Cardiac muscle cell (in vitro differentiated cells and primary cell): Measurements from ENCODE around the gene NOC4L. TPM values are rescaled to one million over a fixed set of nuclear protein-coding genes. Genes with fewer than 3 reads are reported as not detected.

Experiments
- DNase-seq, 2 donors: peaks; one replicate each; pipeline versions ENCODE4 v3.0.0 to v3.0.0-alpha.2; 2010 to 2017; ENCODE audit warnings: low read depth in 1 of 2, low spot score in 1 of 2
- H3K27ac ChIP-seq: fragments of 200-600 bp; sonication (generic); 2 replicates; pipeline ENCODE4 v1.5.1; 2016
- H3K27me3 ChIP-seq: fragments of 200-600 bp; sonication (generic); 2 replicates; pipeline ENCODE4 v1.6.0; 2016; ENCODE audit warnings: control low read depth
- H3K36me3 ChIP-seq: fragments of 200-600 bp; sonication (generic); 2 replicates; pipeline ENCODE4 v1.5.1; 2016; ENCODE audit warnings: control low read depth
- H3K4me1 ChIP-seq: fragments of 200-600 bp; sonication (generic); 2 replicates; pipeline ENCODE4 v1.8.1; 2017; ENCODE audit warnings: low read depth, mild to moderate bottlenecking, mixed run types
- H3K4me3 ChIP-seq: fragments of 200-600 bp; sonication (generic); 2 replicates; pipeline ENCODE4 v1.5.1; 2016; ENCODE audit warnings: mild to moderate bottlenecking
- H3K9me3 ChIP-seq: fragments of 200-600 bp; sonication (generic); 2 replicates; pipeline ENCODE4 v1.5.1; 2017; ENCODE audit warnings: low read depth, mild to moderate bottlenecking, control low read depth
- CTCF ChIP-seq: IDR thresholded peaks from 2 replicates; pipeline ENCODE4 v1.5.1; 2012; ENCODE audit warnings: low read depth, mild to moderate bottlenecking, low read length
- polyA plus RNA-seq: library from polyadenylated mRNA; unstranded; fragments of >200 nt; fragmentation: Nextera tagmentation; extraction: Ambion mirVana; gene quantifications from 2 replicates; pipeline ENCODE4 v1.2.1, GENCODE V29; 2016
- total RNA-seq: library from RNA; depleted of rRNA; stranded (reverse); fragments of >200 nt; gene quantifications from 2 replicates; pipeline ENCODE4 v1.2.3, GENCODE V29; 2016

Gene NOC4L
- total and polyA plus RNA-seq, 2 experiments from 2014 or later = 17.1 to 33.1 TPM

- Histone ChIP-seq H3K36me3 (no peaks in the 10 kb centered on the region), H3K4me3 (no peak overlapping the region), H3K27ac (no peak overlapping the region), H3K27me3 (peaks cover 28% of the 10 kb centered on the region), H3K9me3 (no peaks in the 10 kb centered on the region), H3K4me1 (no peaks in the 10 kb centered on the region)
- no peak for TF ChIP-seq CTCF
- no peak for DNase-seq
These were observed 41.4 kb downstream of the NOC4L start for GRCh38 chr12:132185705-132186104.

- no peaks in the 10 kb centered on the region for H3K4me1 ChIP-seq
- no peak for TF ChIP-seq CTCF
- no peak overlapping the region for H3K4me3 ChIP-seq
- H3K27me3 ChIP-seq = peaks cover 28% of the 10 kb centered on the region
- DNase-seq = no peak
- no peaks in the 10 kb centered on the region for H3K9me3 ChIP-seq
- H3K27ac ChIP-seq = no peak overlapping the region
- H3K36me3 ChIP-seq = no peaks in the 10 kb centered on the region
These were observed 42.1 kb downstream of the NOC4L start for GRCh38 chr12:132186208-132186856.

GRCh38 chr12:132186857-132187620 is 42.8 kb downstream of the NOC4L start:
- H3K4me3 ChIP-seq = no peak overlapping the region
- H3K9me3 ChIP-seq = no peaks in the 10 kb centered on the region
- TF ChIP-seq CTCF = no peak
- DNase-seq = no peak
- no peaks in the 10 kb centered on the region for H3K36me3 ChIP-seq
- no peak overlapping the region for H3K27ac ChIP-seq
- peaks cover 28% of the 10 kb centered on the region for H3K27me3 ChIP-seq
- no peaks in the 10 kb centered on the region for H3K4me1 ChIP-seq

GRCh38 chr12:132187646-132188450 is 43.6 kb downstream of the NOC4L start:
- no peaks in the 10 kb centered on the region for H3K4me1 ChIP-seq
- no peak overlapping the region for H3K27ac ChIP-seq
- H3K9me3 ChIP-seq = no peaks in the 10 kb centered on the region
- DNase-seq = no peak
- peaks cover 25% of the 10 kb centered on the region for H3K27me3 ChIP-seq
- no peak for TF ChIP-seq CTCF
- H3K36me3 ChIP-seq = no peaks in the 10 kb centered on the region
- H3K4me3 ChIP-seq = no peak overlapping the region

GRCh38 chr12:132188451-132188901 is 44.2 kb downstream of the NOC4L start:
- no peak overlapping the region for H3K4me3 ChIP-seq

More at GRCh38 chr12:132188451-132188901, 44.2 kb downstream of the NOC4L start:
- no peak for DNase-seq
- no peak for TF ChIP-seq CTCF
- Histone ChIP-seq H3K27me3 (peaks cover 23% of the 10 kb centered on the region), H3K4me1 (no peaks in the 10 kb centered on the region), H3K9me3 (no peaks in the 10 kb centered on the region), H3K27ac (no peak overlapping the region), H3K36me3 (no peaks in the 10 kb centered on the region)
